Lower leg skin (tissue), 4 donors: ENCODE measurements around the gene TRAF2. TPM values are rescaled to one million over a fixed set of nuclear protein-coding genes. Genes with fewer than 3 reads are reported as not detected.
"Not testable (repeated sequence)": the region's sequence is repeated elsewhere in the genome, so short reads cannot be mapped to it uniquely, and the experiment has no call there.

Experiments used
- DNase-seq, 2 donors: peaks; one replicate each; pipeline ENCODE4 v3.0.0-alpha.2; 2019; ENCODE audit warnings: low spot score in 2 of 2
- H3K4me3 ChIP-seq: fragments of 200-600 bp; sonication (generic); 2 replicates; pipeline ENCODE4 v1.5.1; 2017; ENCODE audit warnings: mild to moderate bottlenecking, low read depth; ENCODE audit not compliant: poor library complexity, severe bottlenecking
- CTCF ChIP-seq, 3 donors: fragments of 450-650 bp; IDR thresholded peaks; one replicate each; pipeline ENCODE4 v1.5.1; 2016; ENCODE audit warnings: antibody characterized with exemption in 3 of 3, mild to moderate bottlenecking in 3 of 3, moderate library complexity in 2 of 3
- POLR2A ChIP-seq, 2 donors: fragments of 450-650 bp; IDR thresholded peaks; one replicate each; pipeline ENCODE4 v1.6.1; 2016 to 2017; ENCODE audit warnings: antibody characterized with exemption in 2 of 2, mild to moderate bottlenecking in 1 of 2, moderate library complexity in 1 of 2
- WGBS, 2 donors: methylation state at CpG; one replicate each; pipeline ENCODE4 v1.1.5; 2018; 5-methylcytosine and 5-hydroxymethylcytosine counted together
- intact Hi-C: fragments of 100-400 bp; cut with DNase I; formaldehyde crosslinking; loops from one replicate; pipeline ENCODE4 v1.15.0; 2023; ENCODE audit warnings: low total_unique reads
- total RNA-seq, 4 donors: library from RNA; depleted of rRNA; stranded (reverse); fragments of >200 nt; gene quantifications; one replicate each; pipeline ENCODE4 v1.1.0, GENCODE V29; 2016

The TRAF2 gene
- 10 to 100 TPM; 13.2 to 16.7 (median 15.8) TPM for total RNA-seq

- peak; percentile 97 to 99 for DNase-seq
- peak within 1 kb of the TSS; percentile 72 for H3K4me3 ChIP-seq
- 0% methylated on average over 18 to 27 of the region's 88 CpGs for WGBS, 2 donors
- no peak for TF ChIP-seq POLR2A (IDR thresholded peaks at IDR 0.05)
- TF ChIP-seq CTCF (IDR thresholded peaks at IDR 0.05): peak in 1 of 3 donors; percentile 19
- intact Hi-C loops: no loop called here
Measured at GRCh38 chr9:136885950-136886578, at the start of gene TRAF2. Gene TRAF2 (plus strand): TSS chr9:136886516. CDS start chr9:136898741, 12,225 bp downstream.

- TF ChIP-seq POLR2A (IDR thresholded peaks at IDR 0.05): no peak
- TF ChIP-seq CTCF (IDR thresholded peaks at IDR 0.05): no peak
- WGBS, 2 donors: 89 to 91% methylated on average over 17 to 27 of the region's 27 CpGs
- intact Hi-C loops: no loop called here
- DNase-seq: no peak
- no peak overlapping the region for H3K4me3 ChIP-seq
Measured at GRCh38 chr9:136837146-136837855, 49.0 kb upstream of the TRAF2 start.

GRCh38 chr9:136837856-136838277 is 48.4 kb upstream of the TRAF2 start:
- 92 to 96% methylated on average over 7 to 15 of the region's 15 CpGs for WGBS, 2 donors
- not testable (repeated sequence) for DNase-seq

GRCh38 chr9:136838314-136839228 is 47.7 kb upstream of the TRAF2 start:
- intact Hi-C loops: no loop called here
- TF ChIP-seq CTCF (IDR thresholded peaks at IDR 0.05): no peak
- TF ChIP-seq POLR2A (IDR thresholded peaks at IDR 0.05): no peak
- DNase-seq: no peak
- H3K4me3 ChIP-seq: no peak overlapping the region
- 84 to 88% methylated on average over 22 to 27 of the region's 29 CpGs for WGBS, 2 donors

More at GRCh38 chr9:136837856-136838277, 48.4 kb upstream of the TRAF2 start:
- intact Hi-C loops, H3K4me3 ChIP-seq: not testable (repeated sequence)

- no peak overlapping the region for H3K4me3 ChIP-seq
- intact Hi-C loops: no loop called here
- DNase-seq: no peak
- WGBS, 2 donors: 87 to 90% methylated on average over 32 to 36 of the region's 36 CpGs
- no peak for TF ChIP-seq POLR2A (IDR thresholded peaks at IDR 0.05)
- no peak for TF ChIP-seq CTCF (IDR thresholded peaks at IDR 0.05)
Measured at GRCh38 chr9:136839229-136840139, 46.8 kb upstream of the TRAF2 start.
